Stimulated activated CD4-positive, alpha-beta T cell treated with anti-CD3 and anti-CD28 coated beads, Interleukin-1b, Interleukin-23, amount 100 ng/mL, for 4 hours (primary cell): ENCODE data around the gene ZNF18.
"Not testable (repeated sequence)": the region's sequence is repeated elsewhere in the genome, so short reads cannot be mapped to it uniquely, and the experiment has no call there.

Experiments
- DNase-seq, 2 donors: peaks; one replicate each; pipeline ENCODE4 v3.0.0-alpha.2; 2020; ENCODE audit warnings: low read depth in 2 of 2

ZNF18 gene

DNA sequence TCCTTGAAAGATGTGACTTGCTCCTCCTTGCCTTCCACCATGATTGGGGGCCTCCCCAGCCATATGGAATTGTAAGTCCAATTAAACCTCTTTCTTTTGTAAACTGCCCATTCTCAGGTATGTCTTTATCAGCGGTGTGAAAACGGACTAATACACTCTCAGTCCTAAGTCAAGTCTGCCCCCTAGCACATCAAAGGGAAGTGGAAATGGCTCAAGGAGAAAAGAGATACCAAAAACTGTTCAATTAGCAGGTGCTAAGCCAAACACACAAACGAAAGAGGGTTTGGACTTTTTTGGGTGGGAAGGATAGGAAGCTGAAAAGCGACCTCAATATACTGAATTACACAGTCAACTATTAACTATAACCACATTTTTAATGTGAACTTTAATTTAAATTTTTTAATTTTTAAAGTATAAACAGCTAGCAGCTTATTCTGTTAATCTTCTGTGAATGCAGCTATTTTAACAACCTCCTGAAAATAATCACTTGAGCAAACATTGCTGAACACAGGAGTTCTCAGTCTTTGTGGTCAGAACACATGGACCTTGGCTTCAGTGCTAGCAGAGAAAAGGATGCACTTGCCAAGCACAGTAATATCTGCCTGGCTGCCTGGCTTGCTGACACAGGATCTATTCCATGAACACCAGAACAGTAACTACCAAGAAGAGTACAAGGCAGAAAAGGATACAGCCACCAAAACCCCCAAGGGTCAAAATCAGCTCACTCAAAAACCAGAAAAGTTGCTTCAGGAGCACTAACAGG, 10.9 kb downstream of the ZNF18 start:
- DNase-seq = no peak

DNA sequence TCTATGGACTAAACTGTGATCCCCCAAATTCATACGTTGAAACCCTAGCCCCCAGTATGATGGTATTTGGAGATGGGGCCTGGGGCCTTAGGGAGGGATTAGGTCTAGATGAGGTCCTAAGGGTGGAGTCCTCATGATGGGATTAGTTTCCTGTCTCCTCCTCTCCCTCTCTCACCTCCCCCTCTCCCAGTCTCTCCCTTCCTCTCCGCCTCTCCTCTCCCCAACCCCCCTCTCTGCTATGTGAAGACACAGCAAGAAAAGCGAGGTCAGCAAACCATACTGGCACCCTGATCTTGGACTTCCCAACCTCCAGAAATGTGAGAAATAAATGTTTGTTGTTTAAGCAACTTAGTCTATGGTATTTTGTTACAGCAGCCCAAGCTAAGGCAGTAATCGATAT, 15.4 kb downstream of the ZNF18 start:
- no peak for DNase-seq

DNA sequence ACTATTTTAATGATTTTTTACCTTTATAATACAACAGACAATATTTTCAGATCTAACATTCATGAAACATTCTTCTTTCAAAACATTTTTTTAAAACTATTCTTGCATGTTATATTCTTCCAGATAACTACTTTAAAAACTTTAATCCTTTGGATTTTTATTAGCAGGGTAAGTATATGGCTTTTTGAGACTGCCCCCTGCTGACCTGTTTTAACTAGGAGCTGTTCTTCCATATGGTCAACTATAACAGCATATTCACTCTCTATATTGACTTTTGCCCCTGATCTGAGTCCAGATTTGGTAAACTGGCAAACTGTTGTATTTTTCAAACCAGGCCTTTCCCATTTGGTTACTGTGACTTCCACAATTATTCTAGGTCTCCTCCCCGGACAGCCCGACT, 16.5 kb downstream of the ZNF18 start:
- DNase-seq = no peak

DNA sequence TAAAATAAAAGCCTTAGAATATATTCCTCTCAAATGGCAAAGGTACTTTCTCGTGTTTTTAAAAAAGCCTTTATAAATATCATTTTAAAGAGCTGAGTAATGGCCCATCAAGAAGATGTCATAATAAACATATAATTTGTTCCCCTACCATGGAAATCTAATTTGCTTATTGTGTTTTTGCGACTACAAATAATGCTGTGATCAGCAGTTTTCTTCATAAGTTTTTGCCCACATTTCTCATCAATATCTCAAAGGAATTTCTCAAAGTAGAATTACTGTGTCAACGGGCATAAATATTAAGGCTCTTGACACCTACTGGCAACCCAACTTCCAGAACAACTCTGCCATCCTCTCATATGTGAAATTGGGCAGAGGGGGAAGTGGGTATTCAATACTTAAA, 17.5 kb downstream of the ZNF18 start:
- DNase-seq = no peak

DNA sequence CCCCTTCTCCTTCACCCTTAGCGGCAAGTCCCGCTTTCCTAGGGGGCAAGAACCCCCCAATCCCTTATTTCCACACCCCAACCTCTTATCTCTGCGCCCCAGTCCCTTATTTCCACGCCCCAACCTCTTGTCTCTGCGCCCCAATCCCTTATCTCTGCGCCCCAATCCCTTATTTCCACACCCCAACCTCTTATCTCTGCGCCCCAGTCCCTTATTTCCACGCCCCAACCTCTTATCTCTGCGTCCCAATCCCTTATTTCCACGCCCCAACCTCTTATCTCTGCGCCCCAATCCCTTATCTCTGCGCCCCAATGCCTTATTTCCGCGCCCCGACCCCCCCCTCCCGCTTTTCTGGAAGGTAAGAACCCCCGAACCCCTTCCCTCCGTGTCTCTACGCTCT, 24.5 kb downstream of the ZNF18 start:
- not testable (repeated sequence) for DNase-seq

DNA sequence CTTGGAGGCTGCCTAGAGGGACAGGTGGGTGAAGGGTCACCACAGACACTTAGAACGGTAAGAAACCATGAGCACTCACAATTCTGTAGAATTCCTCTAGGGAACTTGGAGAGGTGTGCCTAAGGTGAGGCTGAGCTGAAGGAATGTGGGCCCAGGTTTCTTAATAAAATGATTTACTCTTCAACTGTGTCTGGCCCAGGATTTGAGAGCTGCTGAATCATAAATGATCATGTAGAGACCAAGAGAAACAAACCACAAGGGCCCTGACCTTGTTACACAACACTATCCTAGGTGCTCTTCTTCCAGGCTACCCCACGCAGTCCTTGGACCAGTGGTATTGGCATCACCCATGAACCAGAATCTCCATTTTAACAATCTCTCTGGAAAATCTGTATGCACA, 27.7 kb downstream of the ZNF18 start:
- no peak for DNase-seq

DNA sequence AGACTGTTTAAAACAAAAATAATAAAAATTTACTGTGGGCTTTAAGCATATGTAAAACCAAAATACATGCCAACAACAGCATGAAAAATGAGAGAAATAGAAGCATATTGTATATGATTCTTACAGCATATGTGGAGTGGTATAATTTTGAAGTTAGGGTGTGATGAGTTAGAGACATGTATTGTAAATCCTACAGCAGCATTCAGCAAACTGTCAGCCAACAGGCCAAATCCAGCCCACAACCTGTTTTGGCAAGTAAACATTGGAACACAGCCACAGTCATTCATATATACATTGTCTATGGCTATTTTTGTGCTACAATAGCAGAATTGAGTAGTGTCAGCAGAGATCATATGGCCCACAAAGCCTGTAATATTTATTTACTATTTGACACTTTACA, 42.3 kb downstream of the ZNF18 start:
- DNase-seq = no peak

DNA sequence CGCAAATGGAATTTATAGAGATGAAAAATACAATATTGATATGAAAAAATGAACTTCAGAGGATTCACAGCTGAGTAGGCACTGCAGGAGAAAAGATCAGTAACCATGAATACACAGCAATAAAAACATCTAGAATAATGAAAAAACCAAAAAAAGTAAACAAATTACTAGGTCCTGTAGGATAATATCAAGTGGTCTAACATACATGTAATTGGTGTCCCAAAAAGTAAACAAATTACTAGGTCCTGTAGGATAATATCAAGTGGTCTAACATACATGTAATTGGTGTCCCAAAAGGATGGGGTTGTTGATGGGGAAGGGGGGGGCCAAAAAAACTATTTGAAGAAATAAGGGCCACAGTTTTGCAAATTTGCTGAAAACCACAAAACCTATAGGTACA, 43.4 kb downstream of the ZNF18 start:
- no peak for DNase-seq

DNA sequence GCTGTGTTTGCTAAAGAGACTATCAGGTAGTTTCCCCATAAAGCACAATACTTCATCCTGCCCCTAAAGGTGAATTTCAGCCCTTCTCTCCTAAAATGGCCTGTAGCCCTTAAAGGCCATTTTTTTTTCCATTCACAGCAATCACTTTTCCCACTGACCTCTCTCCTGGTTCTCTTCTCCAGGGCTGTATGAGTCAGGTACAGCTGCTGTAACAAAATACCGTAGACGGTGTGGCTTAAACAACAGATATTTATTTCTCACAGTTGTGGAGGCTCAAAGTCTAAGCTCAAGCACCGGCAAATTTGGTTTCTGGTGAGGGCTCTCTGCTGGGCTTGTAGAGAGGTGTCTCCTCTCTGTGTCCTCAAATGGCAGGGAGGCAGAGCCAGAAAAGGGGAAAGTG, 44.7 kb downstream of the ZNF18 start:
- no peak for DNase-seq

DNA sequence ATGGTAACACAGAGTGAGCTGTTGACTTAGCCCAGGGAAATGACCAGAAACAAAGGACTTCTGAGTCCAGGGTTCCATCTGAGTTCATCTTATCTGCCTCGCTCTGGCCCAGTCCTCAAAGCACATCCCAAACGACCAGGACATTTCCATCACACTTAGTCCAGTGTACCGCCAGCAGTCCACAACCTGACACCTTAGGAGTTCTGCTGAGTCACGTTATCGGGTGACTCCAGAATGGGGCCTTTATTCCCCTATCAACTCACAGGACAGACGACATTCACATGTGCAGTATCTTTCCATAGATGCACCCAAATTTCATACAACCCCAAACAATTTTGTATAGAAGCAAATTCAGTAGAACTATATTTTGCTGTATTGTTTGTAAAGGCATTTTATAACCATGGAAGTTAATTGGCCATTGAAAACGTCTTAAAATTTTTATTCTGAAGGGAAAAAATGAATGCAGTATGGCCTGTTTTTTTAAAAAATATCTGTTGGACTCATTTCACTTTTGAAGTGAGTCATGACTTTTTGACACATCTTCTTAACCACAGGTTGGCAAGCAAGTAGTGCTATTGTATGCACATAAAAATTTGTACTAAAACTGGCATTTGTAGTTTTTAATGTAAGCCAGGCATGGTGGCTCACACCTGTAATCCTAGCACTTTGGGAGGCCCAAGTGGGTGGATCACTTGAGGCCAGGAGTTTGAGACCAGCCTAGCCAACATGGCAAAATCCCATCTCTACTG, 46.3 kb downstream of the ZNF18 start:
- no peak for DNase-seq

DNA sequence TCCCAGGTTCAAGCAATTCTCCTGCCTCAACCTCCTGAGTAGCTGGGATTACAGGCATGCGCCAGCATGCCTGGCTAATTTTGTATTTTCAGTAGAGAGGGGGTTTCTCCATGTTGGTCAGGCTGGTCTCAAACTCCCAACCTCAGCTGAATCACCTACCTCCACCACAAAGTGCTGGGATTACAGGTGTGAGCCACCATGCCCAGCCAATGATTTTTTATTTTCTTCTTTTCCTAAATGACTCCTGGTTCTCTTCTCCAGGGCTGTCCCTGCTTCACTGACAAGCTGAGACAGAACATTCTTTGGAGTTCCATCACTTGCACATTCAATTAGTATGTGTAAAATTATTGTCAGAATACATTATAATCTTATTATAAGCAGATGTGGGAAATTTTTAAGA, 47.7 kb downstream of the ZNF18 start:
- not testable (repeated sequence) for DNase-seq

DNA sequence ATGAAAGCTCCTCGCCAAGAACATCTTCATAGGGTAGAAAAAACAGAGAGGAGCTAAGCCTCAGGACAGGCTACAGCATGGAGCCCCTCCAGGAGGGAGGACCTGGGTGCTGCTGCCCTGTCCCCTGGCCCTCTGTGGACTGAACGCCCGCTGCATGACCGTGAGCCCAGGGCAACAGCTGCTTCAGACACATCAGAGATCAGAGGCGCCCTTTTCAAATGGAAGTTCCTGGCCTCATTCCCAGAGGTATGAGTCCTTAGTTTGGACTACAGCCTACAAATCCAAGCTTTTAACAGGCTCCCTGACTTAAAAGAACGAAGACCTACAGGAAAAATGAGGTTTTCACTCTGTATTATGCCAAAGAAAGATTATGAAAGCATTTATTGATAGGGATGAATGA, 48.5 kb downstream of the ZNF18 start:
- DNase-seq = no peak

DNA sequence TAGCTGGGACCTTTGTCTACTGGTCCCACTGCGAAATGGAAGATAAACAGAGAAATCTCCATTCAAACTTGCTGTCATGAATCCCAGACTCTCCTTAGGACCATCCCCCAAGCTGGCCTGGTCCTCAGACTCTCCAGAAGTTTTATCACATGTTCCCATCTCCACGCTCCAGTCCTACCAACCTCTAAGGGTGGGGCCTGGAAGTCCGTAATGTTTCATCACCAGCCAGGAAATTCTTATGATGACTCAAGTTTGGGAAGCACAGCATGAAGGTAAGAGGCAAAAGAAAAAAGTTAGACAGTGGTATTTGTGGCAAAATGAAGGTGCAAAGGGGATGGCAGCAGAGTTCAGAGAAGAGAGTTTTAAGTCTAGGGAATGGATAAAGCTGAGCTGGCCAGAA, 52.7 kb downstream of the ZNF18 start:
- DNase-seq = no peak

DNA sequence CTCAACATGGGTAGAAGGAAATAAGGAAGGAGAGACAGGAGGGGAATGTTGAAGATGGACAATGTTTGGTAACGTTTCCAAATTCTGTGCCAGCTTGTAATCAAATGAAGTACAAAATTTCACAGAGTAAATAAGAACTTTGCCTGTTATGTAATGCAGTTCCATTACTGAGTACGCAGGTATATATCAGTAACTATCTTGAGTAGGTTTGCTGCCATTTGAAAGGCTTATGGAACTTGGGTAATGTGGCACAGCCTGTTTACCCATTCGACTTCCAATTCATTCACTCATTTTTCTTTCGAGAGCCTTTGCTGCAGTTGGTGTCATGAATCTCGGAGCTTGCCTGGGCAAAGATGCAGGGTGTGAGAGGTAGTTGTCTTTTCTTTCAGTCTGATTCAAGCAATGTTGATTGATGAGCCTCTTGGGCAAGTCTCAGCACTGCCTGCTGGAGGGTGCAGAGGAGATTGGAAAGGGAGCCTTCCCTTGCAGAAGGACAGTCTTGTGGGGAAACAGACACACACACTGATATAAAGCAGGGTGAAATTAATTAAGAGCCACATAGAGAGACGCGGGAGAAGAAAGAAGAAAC, 53.4 kb downstream of the ZNF18 start:
- no peak for DNase-seq

DNA sequence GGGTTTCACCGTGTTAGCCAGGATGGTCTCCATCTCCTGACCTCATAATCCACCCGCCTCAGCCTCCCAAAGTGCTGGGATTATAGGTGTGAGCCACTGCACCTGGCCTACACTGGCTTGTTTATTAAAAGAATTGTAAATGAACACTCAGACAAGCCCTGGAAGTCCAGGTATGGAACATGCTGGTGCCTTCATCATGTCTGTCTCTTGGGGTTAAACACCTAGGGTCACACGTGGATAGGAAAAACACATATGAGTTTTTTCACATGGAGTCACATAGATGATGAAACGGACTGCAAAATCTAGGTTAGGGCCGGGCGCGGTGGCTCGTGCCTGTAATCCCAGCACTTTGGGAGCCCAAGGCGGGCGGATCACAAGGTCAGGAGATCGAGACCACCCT, 54.2 kb downstream of the ZNF18 start:
- not testable (repeated sequence) for DNase-seq

DNA sequence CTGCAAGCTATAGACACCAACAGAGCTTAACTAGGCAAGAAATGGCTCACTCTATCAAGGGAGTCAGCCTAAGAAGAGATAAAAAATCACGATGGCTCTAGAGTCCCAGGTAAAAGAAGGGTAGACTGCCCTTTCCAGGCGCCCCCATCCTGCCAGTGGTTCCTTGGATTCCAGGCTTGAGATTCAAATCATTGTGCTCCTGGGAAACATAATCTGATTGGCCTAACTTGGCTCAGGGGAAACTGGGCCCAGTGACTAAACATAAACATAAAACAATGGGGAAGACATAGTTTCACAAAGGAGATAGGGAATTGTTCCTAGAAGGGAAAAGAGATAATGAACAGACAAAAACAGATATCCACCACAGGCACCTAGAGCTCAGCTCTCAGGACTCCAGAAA, 56.4 kb downstream of the ZNF18 start:
- no peak for DNase-seq

DNA sequence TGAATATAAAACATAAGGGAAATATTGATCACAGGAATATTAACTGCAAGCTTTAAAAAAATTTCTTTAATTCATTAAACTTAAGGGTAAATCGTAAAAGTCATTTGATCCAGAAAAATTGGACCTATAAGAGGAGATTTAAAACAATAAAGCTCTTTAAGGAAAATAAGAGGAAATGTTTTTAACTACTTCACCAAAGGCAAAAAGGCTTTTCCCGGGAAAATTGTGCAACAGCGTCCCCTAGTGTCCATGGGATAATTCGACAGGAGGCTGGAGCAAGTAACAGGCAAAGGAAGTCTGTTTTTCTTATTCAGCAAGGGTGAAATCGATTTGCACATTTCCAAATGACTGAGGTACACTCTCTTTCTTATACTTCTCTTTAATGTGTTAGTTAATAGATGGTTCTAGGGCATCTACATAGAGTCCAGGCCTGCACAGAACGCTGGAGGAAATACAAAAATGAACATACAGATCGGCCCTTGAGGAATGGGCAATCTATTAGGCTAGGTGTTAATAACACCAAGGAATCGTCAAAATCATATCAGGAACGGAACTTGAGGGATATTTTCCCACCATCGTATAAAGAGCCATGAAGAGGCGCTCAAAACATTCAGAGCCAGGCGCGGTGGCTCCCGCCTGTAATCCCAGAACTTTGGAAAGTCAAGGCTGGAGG, 61.4 kb downstream of the ZNF18 start:
- DNase-seq = no peak

DNA sequence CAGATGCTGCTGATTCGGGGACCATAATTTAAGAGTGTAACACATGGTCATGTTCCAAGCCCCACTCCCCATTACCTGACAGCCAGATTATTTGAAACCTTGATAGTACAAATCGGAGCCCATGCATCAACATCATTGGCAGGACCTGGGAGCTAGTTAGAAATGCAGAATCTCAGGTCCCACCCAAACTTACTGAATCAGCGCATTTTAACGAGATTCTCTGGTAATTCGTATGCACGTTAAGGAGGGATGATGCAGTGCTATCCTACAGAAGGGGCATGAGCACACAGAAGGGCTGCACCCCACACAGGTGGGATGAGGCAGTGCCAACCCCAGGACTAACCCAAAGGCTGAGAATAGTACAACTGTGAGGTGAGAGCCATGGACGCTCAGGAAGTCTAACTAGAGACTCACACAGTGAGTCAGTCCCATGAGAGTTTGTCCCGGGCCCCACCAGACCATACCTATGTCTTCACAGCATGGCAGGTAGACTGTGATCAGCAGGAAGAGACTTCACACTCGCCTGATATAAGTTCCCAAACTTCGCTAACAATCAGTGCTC, 64.9 kb downstream of the ZNF18 start:
- no peak for DNase-seq

DNA sequence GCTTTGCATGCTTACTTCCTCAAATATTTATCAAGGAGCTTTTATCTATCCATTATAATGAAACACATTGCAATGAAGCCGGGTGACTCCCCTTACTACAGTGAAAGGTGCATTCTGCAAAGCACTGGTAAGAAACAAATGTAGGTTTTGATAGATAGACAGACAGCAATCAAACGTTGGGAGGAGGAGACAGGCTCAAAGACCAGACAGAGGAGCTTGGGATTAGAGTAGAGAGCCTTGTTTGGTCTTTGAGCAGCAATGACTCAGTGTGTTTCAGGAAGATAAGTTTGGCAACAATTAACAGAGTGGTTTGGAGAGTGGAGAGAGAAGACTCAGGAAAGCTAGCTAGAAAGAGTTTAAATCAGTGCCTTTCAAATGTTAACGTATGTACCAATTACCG, 68.8 kb downstream of the ZNF18 start:
- no peak for DNase-seq
